GM18502 (cell line): ENCODE results near the gene LTC4S.
"Not testable (repeated sequence)": the region's sequence is repeated elsewhere in the genome, so short reads cannot be mapped to it uniquely, and the experiment has no call there.

Experiments
- ATAC-seq: cut with Tn5 transposase; IDR thresholded peaks from one replicate; pipeline ENCODE4 v1.9.1; 2021; ENCODE audit warnings: mild to moderate bottlenecking; ENCODE audit not compliant: unreplicated experiment, poor library complexity

Gene LTC4S

DNA sequence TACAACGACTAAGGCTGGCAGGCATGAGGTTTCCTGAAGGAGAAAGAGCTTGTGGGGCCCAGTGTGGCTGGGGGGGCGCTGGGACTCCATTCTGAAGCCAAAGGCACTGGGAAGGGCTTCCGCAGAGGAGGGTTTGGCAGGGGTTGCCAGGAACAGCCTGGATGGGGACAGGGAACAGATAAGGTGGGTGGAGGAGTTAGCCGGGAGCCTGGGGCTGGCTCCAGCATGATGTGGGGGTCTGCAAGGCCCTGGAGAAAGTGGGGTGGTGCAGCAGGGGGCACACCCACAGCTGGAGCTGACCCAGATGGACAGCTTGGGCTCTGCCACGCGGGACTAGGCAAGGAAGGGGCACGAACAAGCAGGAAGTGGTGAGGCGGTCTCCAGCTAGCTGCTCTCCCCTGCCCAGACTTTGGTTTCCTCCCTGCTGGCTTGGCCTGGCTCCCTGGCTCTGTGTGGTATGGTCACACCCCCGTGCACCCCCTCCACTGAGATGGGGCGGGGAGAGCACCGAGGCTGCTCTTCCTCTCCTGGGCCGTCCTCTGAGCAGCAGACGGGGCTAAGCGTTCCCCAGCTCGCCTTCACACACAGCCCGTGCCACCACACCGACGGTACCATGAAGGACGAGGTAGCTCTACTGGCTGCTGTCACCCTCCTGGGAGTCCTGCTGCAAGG, at the start of gene LTC4S:
Gene LTC4S (plus strand): TSS at position 519 of the 672 bp plus-strand sequence. CDS start 95 bp downstream, at position 614.
- no peak for ATAC-seq

GRCh38 chr5:179744106-179744505, 49.7 kb upstream of the LTC4S start:
- not testable (repeated sequence) for ATAC-seq

GRCh38 chr5:179746872-179747271, 46.9 kb upstream of the LTC4S start:
- ATAC-seq = no peak

- ATAC-seq = no peak
These were observed 46.0 kb upstream of the LTC4S start for GRCh38 chr5:179747811-179748210.

GRCh38 chr5:179749857-179750508, 43.8 kb upstream of the LTC4S start:
- ATAC-seq = no peak

DNA sequence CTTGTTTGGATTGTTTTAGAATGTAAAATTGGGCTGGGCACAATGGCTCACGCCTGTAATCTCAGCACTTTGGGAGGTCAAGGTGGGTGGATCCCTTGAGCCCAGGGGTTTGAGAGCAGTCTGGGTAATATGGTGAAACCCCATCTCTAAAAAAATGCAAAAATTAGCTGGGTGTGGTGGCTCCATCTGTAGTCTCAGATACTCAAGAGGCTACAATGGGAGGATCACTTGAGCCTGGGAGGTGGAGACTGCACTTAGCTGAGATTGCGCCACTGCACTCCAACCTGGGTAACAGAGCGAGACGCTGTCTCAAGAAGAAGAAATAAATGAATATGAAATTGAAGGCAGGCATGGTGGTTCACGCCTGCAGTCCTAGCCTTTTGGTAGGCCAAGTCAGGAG, 39.8 kb upstream of the LTC4S start:
- no peak for ATAC-seq

DNA sequence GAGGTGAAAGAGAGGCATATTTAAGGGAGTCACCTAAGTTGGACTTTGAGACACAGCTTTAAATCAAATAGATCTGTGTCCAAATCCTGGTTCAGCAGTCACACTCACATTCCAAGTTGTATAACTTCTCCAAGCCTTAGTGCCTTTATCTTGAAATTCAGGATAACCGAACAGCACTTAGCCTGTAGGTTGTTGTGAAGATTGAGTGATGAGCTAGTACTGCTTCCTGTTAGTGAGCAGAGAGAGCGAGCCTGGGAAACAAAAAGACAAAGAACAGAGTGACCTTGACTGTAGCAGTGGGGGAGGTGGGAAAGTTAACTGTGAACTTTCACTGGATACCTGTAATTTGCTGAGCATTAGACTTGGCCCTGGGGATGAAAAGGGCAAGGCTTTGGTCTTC, 38.8 kb upstream of the LTC4S start:
- no peak for ATAC-seq

GRCh38 chr5:179758955-179759354, 34.8 kb upstream of the LTC4S start:
- no peak for ATAC-seq

DNA sequence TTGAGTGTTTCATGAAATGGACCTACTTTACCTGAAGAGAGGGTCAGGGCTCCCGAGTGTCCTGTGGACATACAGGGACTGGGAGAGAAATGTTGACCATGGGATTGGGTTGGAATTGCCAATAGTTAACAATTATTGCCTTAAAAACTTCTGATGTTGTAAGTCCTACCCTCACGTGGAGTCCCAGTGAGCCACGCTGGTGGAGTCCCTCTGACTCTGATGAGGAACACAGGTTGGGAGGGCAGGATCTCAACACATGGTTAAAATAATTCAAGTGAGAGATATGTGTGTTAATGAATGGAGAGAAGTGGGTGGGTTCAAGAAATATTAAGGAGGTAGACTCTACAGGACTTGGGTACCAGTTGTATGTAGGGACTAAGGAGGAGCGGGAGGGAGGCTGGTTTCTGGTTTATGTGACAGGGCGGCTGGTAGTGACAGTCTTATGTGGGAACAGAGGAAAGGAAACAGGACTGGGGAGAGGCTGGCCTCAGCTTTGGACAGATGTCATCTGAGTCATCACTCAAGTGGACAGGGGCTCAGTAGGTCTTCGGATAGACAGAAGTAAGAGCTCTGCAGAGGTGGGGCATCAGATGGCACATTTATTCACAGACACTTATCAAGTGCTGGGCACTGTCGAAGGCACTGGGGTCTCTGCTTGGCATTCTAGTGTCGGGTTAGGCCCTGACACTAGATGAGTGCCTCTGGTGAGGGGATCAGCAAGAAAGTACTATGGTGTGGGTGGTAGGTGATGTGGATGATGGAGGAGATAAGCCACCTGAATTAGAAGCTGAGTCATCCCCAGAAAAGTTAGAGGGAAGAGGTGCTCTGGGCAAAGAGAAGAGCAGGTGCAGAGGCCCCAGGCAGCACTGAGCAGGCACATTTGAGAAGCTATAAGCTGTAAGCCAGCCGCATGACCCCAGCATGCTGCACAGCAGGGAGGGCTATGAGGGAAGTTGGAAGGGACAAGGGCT, 33.9 kb upstream of the LTC4S start:
- ATAC-seq = peak; percentile 78

- no peak for ATAC-seq
These were observed 31.6 kb upstream of the LTC4S start for GRCh38 chr5:179762079-179762780.

- ATAC-seq = no peak
These were observed 31.0 kb upstream of the LTC4S start for GRCh38 chr5:179762781-179763176.

- ATAC-seq = peak; percentile 45
These were observed 30.4 kb upstream of the LTC4S start for GRCh38 chr5:179763215-179763945.

- no peak for ATAC-seq
These were observed 29.7 kb upstream of the LTC4S start for GRCh38 chr5:179764056-179764455.

- ATAC-seq = no peak
These were observed 28.4 kb upstream of the LTC4S start for GRCh38 chr5:179765400-179765799.

DNA sequence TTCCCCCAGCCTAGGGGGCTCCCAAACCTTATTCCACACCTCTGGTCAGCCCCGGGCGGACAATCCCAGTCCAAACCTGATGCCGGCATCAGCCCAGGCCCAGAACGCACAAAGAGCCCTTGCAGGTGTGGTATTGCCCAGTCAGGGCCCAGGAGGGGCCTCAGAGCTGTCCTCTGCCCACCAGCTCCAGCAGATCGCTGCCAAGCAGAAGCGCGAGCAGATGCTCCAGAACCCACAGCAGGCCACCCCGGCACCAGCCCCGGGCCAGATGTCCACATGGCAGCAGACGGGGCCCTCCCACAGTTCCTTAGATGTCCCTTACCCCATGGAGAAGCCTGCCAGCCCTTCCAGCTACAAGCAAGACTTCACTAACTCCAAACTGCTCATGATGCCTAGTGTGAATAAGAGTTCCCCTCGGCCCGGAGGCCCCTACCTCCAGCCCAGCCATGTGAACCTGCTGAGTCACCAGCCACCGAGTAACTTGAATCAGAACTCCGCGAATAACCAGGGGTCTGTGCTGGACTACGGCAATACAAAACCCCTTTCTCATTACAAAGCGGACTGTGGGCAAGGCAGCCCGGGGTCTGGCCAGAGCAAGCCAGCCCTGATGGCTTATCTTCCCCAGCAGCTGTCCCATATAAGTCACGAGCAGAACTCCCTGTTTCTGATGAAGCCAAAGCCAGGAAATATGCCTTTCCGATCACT, 27.6 kb upstream of the LTC4S start:
- no peak for ATAC-seq

DNA sequence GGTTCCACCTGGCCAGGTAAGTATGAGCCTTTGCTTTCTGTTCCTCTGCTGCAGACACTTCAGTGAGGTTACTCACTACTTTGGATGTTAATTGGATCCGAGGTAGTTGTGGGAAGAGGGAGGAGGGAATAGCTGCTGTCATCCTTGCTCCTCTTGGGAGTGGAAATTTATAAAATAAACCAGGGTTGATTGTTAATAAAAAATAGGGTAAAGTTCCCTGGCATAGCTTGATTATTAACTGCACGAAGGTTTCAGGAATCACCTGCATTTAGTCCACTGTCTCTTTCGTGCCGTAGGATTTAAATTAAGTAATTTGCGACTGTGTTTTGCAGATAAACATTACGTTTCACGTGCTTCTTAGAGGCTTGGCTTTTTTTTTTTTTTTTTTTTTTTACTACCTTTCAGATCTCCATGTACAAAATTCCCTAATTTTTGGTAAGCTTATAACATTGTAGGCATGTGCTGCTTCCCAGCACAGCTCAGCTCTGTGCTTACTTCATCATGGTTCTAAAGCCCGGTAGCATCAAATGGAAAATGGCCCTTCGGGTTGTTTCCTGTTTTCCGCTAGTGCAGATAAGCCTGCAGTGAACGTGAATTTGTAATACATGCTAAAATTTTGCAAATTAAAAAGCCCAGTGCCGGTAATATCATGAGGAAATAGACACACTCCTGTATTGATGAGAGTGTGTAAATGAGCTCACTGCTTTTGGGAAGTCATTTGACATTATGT, 26.9 kb upstream of the LTC4S start:
- no peak for ATAC-seq

DNA sequence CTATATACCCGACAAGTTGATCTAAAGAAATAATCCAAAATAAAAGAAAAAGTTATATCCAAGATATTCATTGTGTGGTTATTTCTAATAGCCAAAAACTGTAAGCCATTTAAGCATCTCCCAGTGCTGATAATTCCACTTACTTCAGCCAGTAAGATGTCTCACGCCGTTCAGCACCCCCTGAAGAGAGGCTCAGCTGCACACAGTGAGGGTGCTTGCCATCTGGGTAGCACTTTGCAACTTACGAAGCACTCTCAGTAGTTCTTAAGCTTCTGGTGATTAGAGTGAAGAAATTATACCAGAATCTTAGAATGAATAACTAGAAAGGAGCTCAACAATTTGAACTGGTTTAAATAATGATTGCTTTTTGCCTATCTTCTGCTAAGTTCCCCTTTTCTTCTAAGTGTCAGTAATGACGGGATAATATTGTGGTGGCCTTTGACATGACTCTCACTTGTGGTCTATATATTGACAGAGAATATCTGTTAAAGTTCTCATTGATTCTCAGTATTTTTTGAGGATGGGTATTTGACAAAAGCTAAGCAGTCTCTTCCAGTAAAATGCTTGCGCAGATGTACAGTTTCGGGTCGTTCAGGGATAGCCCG, 26.2 kb upstream of the LTC4S start:
- no peak for ATAC-seq
